Measurements from ENCODE around the gene ADAM23. TPM values are rescaled to one million over a fixed set of nuclear protein-coding genes. Genes with fewer than 3 reads are reported as not detected.
A peak's percentile ranks its signal among the peaks of the same experiment; 100 is the strongest.

ADAM23 gene
- total RNA-seq, 2 donors from 2014 or later: 7.6 to 34.6 TPM

DNA sequence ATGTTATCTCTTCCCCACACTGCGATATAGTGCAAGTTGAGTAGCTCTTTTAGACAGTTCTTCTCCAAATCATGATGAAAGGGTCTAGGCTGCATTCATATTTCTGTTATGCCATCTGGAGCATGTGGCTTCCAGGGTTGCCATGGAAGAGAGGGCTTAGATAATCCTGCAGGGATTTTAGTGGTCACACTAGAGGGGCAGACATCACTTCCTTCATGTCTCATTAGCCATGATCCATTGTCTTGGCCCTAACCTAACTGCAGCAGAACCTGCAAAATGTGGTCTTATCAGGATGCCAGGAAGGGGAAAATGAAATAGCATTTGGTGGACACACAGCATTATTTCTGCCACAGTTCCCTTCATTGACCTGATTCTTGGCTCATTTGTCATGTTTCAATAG lies 83.1 kb downstream of the ADAM23 start:
- Histone ChIP-seq H3K27ac (no peak overlapping the region), H3K9me3 (no peaks in the 10 kb centered on the region), H3K27me3 (no peaks in the 10 kb centered on the region), H3K4me3 (no peak overlapping the region), H3K4me1 (no peaks in the 10 kb centered on the region), H3K36me3 (no peaks in the 10 kb centered on the region)
- no peak for TF ChIP-seq CTCF (IDR thresholded peaks at IDR 0.05)
- no peak for DNase-seq (ENCODE audit: low spot score)

- no peaks in the 10 kb centered on the region for H3K4me1 ChIP-seq
- no peaks in the 10 kb centered on the region for H3K9me3 ChIP-seq
- H3K27ac ChIP-seq: no peak overlapping the region
- H3K27me3 ChIP-seq: no peaks in the 10 kb centered on the region
- no peaks in the 10 kb centered on the region for H3K36me3 ChIP-seq
- no peak overlapping the region for H3K4me3 ChIP-seq
- DNase-seq (ENCODE audit: low spot score): no peak
- no peak for TF ChIP-seq CTCF (IDR thresholded peaks at IDR 0.05)
Measured at GRCh38 chr2:206527153-206527552, 83.8 kb downstream of the ADAM23 start.

- no peak for DNase-seq (ENCODE audit: low spot score)
- H3K9me3 ChIP-seq: no peaks in the 10 kb centered on the region
- no peaks in the 10 kb centered on the region for H3K27me3 ChIP-seq
- H3K36me3 ChIP-seq: no peaks in the 10 kb centered on the region
- H3K4me3 ChIP-seq: no peak overlapping the region
- no peaks in the 10 kb centered on the region for H3K4me1 ChIP-seq
- no peak overlapping the region for H3K27ac ChIP-seq
- TF ChIP-seq CTCF (IDR thresholded peaks at IDR 0.05): no peak
Measured at GRCh38 chr2:206530727-206531126, 87.4 kb downstream of the ADAM23 start.

GRCh38 chr2:206531996-206532543 lies 88.7 kb downstream of the ADAM23 start:
- Histone ChIP-seq H3K36me3 (no peaks in the 10 kb centered on the region), H3K4me3 (no peak overlapping the region), H3K4me1 (no peaks in the 10 kb centered on the region), H3K27ac (peak overlapping the region in 1 of 2 donors; percentile 37), H3K27me3 (no peaks in the 10 kb centered on the region), H3K9me3 (no peaks in the 10 kb centered on the region)
- TF ChIP-seq CTCF (IDR thresholded peaks at IDR 0.05): no peak
- DNase-seq (ENCODE audit: low spot score): no peak

GRCh38 chr2:206533977-206534376 lies 90.6 kb downstream of the ADAM23 start:
- no peak overlapping the region for H3K27ac ChIP-seq
- no peak overlapping the region for H3K4me3 ChIP-seq
- H3K27me3 ChIP-seq: no peaks in the 10 kb centered on the region
- no peaks in the 10 kb centered on the region for H3K9me3 ChIP-seq
- H3K36me3 ChIP-seq: no peaks in the 10 kb centered on the region
- no peak for DNase-seq (ENCODE audit: low spot score)
- H3K4me1 ChIP-seq: no peaks in the 10 kb centered on the region
- no peak for TF ChIP-seq CTCF (IDR thresholded peaks at IDR 0.05)
